HL-60/S4 treated with retinoic acid at 250 ng/mL for 4 days and 3 days (cell line): Measurements from ENCODE around the gene SIAH1.
"Not testable (repeated sequence)": the region's sequence is repeated elsewhere in the genome, so short reads cannot be mapped to it uniquely, and the experiment has no call there.

Experiments
- in situ Hi-C: fragments of 300-500 bp; cut with MboI; formaldehyde crosslinking; loops from 2 replicates; pipeline ENCODE4 v1.7.0; 2022; ENCODE audit warnings: low sequenced_read_pairs

Gene SIAH1

DNA sequence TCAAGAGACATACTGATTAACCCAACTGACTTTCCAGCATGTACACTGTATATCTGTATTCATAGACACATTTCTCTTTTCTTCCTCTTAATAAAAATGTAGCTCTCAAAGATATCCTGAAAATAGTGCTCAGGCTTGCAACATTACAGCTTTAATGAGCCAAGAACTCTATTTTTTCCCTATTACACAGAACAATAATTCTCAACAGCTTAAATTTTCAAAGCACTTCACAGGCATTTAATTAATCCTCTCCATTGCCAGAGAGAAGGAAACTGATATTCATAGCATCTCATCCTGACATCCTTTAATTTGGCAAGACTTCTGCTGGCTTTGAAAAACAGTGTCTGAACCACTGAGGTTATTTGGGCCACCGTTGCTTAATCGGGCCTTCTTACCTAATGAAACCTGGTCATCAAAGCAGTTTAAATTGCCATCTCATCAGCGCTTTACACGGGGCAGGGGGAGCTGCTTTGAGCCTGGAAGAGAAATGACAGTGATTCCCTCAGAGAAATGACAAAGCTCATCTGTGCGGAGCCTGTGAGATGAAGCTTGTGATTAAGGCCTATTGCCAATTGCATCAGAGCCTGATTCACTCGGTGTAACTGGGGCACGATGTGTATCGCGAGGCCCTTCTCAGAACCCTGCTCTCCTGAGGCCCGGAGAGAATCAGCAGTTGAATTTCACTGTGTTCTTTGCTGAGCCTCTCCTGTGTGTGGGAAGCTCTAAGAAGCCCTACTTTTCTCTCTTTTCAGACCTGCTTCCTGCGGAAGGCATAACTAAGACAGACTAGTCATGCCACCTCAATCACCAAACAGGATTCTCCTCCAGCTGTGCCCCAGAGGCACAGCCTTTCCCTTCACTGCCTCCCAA, 8.5 kb upstream of the SIAH1 start:
- in situ Hi-C loops = no loop called here

DNA sequence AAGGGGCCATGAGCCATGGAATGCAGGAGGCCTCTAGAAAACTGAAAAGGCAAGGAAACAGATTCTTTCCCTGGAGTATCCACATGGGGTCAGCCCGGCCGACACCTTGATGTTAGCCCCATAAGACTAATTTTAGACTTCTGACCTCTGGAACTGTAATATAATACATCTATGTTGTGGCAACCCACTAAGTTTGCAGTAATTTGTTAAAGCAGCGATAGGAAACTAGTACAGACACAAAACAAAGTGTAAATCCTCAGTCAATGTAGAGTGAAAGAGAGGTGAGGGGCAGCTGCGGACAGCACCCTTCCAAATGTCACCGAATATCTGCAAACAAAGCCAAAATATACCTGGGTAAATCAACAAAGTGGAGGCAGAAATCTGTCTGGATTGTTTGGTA, 7.2 kb upstream of the SIAH1 start:
- in situ Hi-C loops = no loop called here

DNA sequence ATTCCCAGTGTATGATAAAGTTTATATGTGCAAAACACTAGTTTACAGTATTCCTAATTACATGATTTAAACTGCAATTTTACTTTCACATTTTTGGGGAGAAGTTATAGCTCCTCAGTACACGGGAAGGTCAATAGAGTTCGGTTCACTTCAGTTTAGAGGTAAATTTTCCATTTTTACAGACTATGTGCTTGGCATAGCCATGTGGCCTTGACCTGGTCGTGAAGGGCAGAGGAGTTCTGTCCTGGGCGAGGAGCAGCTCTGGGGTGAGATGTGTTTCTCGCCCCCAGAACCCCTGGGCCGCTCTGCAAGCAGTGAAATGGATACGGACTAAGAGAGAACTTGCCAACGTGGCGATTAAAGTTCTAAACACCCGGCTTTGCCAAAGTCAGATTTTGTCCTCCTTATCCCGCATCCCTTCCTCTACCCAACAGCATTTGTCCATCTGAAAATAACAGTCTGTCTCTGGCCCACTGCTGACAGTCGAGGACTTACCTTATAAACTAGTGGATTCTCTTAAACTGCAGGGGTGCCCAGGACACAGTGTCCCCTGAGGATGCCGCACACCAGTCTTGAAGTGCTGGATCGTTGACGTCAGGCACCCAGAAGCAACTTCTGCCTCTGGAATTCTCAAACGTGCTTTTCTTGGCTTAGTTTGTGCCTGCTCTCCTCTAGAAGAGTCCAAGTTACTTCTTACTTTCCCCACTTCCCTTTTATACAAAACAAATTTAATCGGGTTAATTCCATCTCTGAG, 1.5 kb upstream of the SIAH1 start:
- in situ Hi-C loops = no loop called here

DNA sequence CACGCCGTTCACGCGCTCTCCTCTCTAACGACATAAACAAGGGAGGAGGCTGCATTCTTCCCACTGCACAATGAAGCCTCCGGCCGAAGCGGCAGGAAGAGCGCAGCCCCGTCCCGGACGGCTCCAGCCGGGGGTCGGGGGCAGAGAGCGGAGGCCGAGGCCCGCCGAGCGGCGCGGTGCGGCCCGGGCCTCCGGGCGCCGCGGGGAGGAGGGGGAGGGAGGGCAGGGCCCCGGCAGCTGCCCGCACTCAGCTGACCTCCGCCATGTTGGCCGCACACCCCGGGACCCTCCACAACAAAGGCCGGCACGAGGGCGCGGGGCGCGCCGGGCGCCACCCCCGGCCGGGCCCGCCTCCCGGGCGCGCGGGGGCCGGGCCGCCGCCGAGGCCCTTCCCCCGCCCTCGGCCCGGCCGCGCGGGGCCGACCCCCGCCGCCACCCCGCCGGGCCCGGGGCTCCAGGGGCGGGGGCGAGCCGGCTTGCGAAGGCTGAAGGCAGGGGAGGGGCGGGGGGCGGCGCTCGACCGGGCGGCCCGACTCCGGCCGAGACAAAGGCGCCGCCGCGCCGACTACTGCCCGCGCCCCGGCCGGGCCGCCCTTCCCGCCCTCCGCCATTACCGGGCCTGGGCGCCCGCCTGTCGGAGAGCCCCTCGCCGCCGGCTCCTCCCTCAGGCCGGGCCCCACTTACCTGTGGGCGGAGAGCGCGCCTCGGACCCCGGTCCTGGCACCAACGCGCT, 527 bp downstream of the SIAH1 start:
- in situ Hi-C loops = no loop called here

- in situ Hi-C loops = no loop called here
Observed at GRCh38 chr16:48383877-48384519, 1.2 kb downstream of the SIAH1 start.

DNA sequence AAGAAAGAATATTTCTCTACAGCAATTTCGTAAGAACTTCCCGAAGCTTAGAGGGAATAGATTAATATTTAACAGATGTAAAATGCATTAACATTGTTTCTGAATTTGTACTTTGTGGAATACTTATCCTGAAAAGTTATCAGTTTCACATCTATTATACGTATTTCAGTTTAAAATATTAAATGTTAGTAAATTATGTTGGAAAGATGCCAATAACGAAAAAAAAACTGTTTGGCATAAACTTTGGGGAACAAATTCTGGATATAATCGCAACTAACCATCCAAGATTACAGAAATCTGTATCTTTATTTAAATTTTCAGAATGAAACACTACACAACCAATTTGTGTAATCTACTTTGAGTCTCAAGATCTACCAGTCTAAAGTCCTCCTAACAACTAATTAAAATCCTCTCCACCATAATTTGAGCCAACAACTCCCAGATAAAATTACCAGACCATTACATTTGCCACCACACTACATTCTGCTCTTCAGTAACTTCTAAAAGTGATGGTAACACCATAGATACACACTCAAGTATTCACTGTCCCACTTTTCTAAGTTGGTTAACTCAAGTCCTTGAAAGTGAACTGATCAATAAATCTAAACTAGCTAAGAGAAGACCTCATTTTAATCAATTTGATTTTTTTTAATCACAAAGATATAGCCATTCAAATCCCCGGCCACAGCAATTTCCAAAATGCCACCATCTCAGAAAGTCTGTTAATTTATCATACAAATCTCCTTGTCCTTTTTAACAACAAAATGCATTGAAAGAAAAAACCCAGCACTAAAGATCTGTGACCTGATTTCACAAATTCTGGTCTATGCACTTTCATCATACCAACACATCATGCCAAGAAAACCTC, 2.0 kb downstream of the SIAH1 start:
- in situ Hi-C loops = no loop called here

- in situ Hi-C loops = no loop called here
Observed at GRCh38 chr16:48382131-48382530, 3.1 kb downstream of the SIAH1 start.

DNA sequence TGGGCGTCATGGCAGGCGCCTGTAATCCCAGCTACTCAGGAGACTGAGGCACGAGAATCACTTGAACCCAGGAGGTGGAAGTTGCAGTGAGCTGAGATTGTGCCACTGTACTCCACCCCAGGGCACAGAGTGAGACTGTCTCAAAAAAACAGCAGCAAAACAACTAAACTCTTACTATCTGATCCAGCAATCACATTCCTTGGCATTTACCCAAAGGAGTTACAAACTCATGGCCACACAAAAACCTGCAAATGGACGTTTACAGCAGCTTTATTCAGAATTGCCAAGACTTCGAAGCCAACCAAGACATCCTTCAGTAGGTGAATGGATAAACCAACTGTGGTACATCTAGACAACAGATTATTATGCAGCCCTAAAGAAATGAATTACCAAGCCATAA, 4.0 kb downstream of the SIAH1 start:
- in situ Hi-C loops = no loop called here

GRCh38 chr16:48378836-48379235, 6.4 kb downstream of the SIAH1 start:
- in situ Hi-C loops = no loop called here

DNA sequence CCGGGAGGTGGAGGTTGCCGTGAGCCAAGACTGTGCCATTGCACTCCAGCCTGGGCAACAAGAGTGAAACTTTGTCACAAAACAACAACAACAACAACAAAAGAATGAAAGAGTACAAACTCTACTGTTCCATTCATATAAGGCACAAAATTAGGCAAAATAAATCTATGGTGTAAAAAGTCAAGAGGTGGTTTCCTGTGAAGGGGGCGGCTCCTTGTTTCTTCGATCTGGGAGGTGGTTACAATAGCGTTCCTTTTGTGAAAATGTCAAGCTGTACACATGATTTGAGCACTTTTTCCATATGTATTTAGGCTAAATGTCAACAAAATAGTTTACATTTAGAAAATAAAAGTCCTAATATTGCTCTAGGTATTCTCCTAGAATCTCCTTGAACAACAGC, 6.9 kb downstream of the SIAH1 start:
- in situ Hi-C loops = no loop called here

DNA sequence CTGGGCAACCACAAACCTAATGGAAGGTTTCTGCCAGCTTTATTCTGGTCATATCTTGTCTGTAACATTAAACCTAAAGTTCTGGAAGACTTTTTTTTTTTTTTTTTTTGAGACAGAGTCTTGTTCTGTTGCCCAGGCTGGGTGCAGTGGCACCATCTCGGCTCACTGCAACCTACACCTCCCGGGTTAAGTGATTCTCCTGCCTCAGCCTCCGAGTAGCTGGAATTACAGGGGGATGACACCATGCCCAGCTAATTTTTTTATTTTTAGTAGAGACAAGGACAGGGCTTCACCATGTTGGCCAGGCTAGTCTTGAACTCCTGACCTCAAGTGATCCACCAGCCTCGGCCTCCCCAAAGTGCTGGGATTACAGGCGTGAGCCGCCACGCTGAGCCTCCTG, 7.9 kb downstream of the SIAH1 start:
- in situ Hi-C loops = not testable (repeated sequence)

- in situ Hi-C loops = loop anchor here (25.0 kb wide), 1 partner anchor 238 kb away; the partner anchor contains the start of gene N4BP1
Observed at GRCh38 chr16:48374255-48374654, 11.0 kb downstream of the SIAH1 start.

DNA sequence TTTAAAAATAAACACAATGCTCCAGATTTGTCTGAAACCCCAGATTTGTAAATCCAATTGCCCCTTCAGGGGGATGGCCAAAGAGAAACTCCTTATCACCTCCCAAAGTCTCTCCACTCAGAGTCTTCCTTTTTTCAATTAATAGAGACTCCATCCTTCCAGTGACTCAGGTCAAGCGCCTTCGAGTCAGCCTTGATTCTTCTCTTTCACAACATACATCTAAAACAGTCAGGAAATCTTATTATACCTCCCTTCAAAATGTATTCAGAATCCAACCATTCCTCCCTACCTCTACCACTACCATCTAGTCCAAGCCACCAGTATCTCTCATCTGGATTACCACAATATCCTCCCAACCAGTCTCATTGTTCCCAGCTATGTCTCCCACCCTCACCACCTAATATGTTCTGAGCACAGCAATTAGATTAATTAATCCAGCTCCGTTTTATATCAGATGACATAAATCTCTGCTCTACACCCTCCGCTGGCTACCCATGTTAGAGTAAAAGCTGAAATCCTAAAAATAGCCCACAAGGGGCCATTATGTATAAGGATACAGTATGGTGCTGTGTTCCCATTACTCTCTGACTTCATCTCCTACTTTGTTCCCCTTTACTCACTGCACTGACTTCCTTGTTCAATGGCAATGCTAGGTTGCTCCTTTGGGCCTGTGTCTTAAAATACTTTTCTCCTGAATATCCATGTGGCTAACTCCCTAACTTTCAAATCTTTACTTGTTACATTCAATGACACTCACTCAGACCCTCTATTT, 11.8 kb downstream of the SIAH1 start:
- in situ Hi-C loops = loop anchor here (25.0 kb wide), 1 partner anchor 239 kb away; the partner anchor contains the start of gene N4BP1

- in situ Hi-C loops = loop anchor here (25.0 kb wide), 1 partner anchor 240 kb away; the partner anchor contains the start of gene N4BP1
Observed at GRCh38 chr16:48372744-48373143, 12.5 kb downstream of the SIAH1 start.

- in situ Hi-C loops = loop anchor here (25.0 kb wide), 1 partner anchor 241 kb away; the partner anchor contains the start of gene N4BP1
Observed at GRCh38 chr16:48371393-48371780, 13.8 kb downstream of the SIAH1 start.

DNA sequence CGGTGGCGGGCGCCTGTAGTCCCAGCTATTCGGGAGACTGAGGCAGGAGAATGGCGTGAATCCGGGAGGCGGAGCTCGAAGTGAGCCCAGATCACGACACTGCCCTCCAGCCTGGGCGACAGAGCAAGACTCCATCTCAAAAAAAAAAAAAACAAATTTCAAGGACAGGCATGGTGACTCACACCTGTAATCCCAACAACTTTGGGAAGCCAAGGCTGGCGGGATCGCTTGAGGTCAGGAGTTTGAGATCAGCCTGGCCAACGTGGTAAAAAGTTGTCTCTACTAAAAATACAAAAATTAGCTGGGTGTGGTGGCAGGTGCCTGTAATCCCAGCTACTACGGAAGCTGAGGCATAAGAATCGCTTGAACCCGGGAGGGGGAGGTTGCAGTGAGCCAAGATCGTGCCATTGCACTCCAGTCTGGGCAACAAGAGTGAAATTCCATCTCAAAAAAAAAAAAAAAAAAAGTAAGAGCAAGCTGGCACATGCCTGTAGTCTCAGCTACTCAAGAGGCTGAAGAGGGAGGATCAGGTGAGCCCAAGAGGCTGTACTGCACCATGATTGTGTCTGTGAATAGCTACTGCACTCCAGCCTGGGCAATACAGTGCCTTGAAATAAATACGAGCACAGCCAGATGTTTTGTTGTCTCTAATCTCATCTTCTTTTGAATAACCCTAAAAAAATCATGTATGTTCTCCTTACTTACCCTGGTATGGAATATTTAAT, 14.4 kb downstream of the SIAH1 start:
- in situ Hi-C loops = loop anchor here (25.0 kb wide), 1 partner anchor 241 kb away; the partner anchor contains the start of gene N4BP1

DNA sequence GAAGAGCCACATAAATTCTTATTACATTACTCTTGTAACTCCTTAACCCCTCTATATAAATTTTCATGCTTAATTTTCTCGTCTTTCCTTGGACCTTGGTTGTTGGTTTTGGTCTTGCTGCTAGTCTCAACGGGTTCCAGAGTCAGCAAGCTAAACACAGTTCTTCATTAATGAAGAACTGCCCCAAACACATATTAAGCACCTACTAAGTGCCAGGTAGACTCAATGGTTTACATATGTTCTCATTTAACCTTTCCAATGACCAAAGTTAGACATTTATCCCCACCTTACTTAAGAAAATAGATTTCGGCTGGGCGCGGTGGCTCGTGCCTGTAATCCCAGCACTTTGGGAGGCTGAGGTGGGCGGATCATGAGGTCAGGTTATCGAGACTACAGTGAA, 15.0 kb downstream of the SIAH1 start:
- in situ Hi-C loops = loop anchor here (25.0 kb wide), 1 partner anchor 242 kb away; the partner anchor contains the start of gene N4BP1

DNA sequence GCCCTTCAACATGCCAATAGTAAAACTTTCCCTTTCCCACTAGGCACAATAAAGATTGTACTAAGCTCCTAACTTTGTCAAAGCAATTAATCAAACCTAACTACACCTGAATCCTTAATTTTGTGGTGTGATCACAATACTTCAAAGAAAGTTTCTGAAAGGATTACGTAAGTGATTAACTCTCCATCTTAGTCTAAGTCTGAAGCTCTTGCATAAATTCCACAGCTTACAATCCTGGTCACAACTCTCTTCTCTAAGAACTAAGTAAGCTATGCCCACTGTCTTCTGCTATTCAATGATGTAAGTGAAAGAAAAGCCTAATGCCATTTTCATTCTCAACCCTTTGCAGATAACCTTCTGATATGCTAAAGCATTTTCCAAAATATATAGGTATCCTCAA, 15.4 kb downstream of the SIAH1 start:
- in situ Hi-C loops = loop anchor here (25.0 kb wide), 1 partner anchor 243 kb away; the partner anchor contains the start of gene N4BP1
